HG02798 (cell line): ENCODE results near the gene TFB1M.

Experiments used
- ATAC-seq: cut with Tn5 transposase; IDR thresholded peaks from one replicate; pipeline ENCODE4 v1.9.1; 2021; ENCODE audit warnings: mild to moderate bottlenecking; ENCODE audit not compliant: unreplicated experiment, poor library complexity

TFB1M gene

DNA sequence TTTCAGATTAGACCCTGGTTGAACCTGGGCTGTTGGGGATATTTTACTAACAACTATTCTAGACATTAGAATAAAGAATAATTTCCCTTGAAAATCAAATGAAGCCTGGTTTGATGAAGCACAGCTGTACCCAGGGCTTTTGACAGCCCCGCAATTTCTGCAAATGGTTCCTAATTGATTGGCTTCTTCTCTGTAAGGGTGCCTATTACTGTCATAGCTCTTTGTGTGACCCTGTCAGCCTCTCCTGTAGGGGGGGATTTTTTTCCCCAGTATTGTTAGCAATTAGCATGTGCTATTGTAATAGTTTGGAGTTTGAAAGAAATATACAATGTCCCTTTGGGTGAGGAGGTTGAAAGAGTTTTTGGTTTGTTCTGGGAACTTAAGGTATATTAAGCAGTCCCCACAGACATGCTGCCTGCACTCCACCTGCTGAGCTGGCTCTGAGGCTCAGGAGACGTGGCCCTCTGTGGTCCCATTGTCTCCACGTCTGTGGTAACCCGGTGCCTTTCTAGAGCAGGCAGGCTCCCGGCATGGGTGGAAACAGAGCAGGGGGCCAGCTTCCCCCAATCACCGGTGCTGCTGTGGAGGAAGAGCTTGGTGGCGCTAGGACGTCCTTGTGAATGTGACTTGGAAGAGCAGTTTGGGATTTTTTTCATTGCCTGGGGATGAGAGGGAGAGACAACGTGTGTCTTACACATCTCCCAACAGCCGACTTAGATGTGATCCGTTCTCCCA is 97.8 kb downstream of the TFB1M start:
- ATAC-seq: no peak

GRCh38 chr6:155215906-155216305 is 98.4 kb downstream of the TFB1M start:
- ATAC-seq: no peak

GRCh38 chr6:155213611-155214372 is 100.5 kb downstream of the TFB1M start:
- ATAC-seq: no peak

GRCh38 chr6:155212616-155213380 is 101.5 kb downstream of the TFB1M start:
- no peak for ATAC-seq

GRCh38 chr6:155212106-155212505 is 102.2 kb downstream of the TFB1M start:
- ATAC-seq: no peak

DNA sequence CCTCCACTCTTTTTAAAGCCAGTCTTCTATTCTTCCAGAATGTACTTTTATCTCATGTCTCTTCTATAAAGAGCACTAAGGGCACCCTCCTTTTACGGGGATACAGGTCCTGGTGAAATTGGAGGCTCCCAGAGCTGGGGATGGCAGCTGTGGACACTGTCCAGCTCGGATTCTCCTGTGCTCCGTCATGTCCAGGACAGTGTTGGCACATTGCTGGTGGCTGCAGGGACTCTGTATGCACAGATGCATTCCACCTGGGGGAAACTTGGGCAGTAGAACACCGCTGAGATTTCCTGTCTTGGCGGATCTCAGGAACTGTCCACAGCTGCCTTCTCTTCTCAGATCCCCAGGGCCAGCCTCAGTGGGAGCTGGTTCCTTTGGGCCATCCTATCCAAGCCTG is 107.1 kb downstream of the TFB1M start:
- ATAC-seq: no peak
